ENCODE results near the gene IL17RC.

IL17RC gene

GRCh38 chr3:9946112-9947024, 29.5 kb downstream of the IL17RC start:
- DNase-seq (ENCODE audit: low read depth), result peak; percentile 81

GRCh38 chr3:9947025-9947995, 30.4 kb downstream of the IL17RC start:
- no peak for DNase-seq (ENCODE audit: low read depth)

- no peak for DNase-seq (ENCODE audit: low read depth)
Measured at GRCh38 chr3:9948586-9948985, 31.7 kb downstream of the IL17RC start.

GRCh38 chr3:9949115-9949514, 32.2 kb downstream of the IL17RC start:
- DNase-seq (ENCODE audit: low read depth), result no peak

- no peak for DNase-seq (ENCODE audit: low read depth)
Measured at GRCh38 chr3:9949626-9950025, 32.7 kb downstream of the IL17RC start.

- DNase-seq (ENCODE audit: low read depth), result no peak
Measured at GRCh38 chr3:9951126-9951525, 34.2 kb downstream of the IL17RC start.

GRCh38 chr3:9951598-9951961, 34.7 kb downstream of the IL17RC start:
- DNase-seq (ENCODE audit: low read depth), result no peak

GRCh38 chr3:9951962-9952805, 35.3 kb downstream of the IL17RC start, which contains the start of gene PRRT3:
Gene PRRT3, minus strand, starts transcription at chr3:9952408. Its CDS starts 2,293 bp downstream, at chr3:9950115.
- peak; percentile 42 for DNase-seq (ENCODE audit: low read depth)

- DNase-seq (ENCODE audit: low read depth), result no peak
Measured at GRCh38 chr3:9955067-9955502, 38.2 kb downstream of the IL17RC start.

- DNase-seq (ENCODE audit: low read depth), result no peak
Measured at GRCh38 chr3:9955611-9956352, 38.9 kb downstream of the IL17RC start.

GRCh38 chr3:9957214-9957613, 40.3 kb downstream of the IL17RC start:
- DNase-seq (ENCODE audit: low read depth), result no peak

GRCh38 chr3:9965200-9965875, 48.4 kb downstream of the IL17RC start:
- DNase-seq (ENCODE audit: low read depth), result no peak

- DNase-seq (ENCODE audit: low read depth), result no peak
Measured at GRCh38 chr3:9966841-9967240, 49.9 kb downstream of the IL17RC start.

- DNase-seq (ENCODE audit: low read depth), result no peak
Measured at GRCh38 chr3:9969632-9970019, 52.7 kb downstream of the IL17RC start.

GRCh38 chr3:9970020-9970652, 53.2 kb downstream of the IL17RC start:
- no peak for DNase-seq (ENCODE audit: low read depth)

GRCh38 chr3:9976721-9977709, 60.1 kb downstream of the IL17RC start:
- DNase-seq (ENCODE audit: low read depth), result no peak

GRCh38 chr3:9978710-9979305, 61.9 kb downstream of the IL17RC start:
- DNase-seq (ENCODE audit: low read depth), result no peak

GRCh38 chr3:9980251-9980650, 63.4 kb downstream of the IL17RC start:
- DNase-seq (ENCODE audit: low read depth), result no peak
